ENCODE measurements around the gene HSD17B2.

HSD17B2 gene

DNA sequence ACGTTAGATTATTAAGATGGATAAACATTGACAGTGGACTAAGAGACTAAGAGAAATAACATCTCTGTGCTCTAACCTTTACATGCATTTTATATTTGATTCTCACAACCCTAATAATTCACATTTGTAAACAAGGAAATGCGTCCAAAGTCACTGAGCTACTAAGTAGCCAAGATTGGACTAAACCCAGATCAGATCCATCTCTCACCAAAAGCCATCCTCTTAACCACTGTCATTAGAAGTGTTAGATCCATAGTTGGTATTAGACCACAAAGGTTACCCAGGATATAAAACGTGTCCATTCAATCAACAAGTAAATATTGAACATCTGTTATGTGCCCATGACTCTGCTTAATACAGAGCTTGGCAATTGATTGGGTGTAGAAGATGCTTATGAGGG lies 5.2 kb downstream of the HSD17B2 start:
- H3K79me2 ChIP-seq (ENCODE audit: control insufficient read depth, insufficient read depth, low read length, poor library complexity): no peaks in the 10 kb centered on the region
- no CpG with 5 or more reads among the region's 3 CpGs for whole genome bisulfite sequencing (ENCODE audit: extremely low coverage, insufficient coverage, insufficient read length)
- no peak overlapping the region for H2AFZ ChIP-seq (ENCODE audit: insufficient read depth, low read length, poor library complexity)
- H3K27ac ChIP-seq (ENCODE audit: low read depth, low read length): no peak overlapping the region
- no peak overlapping the region for H3K9ac ChIP-seq (ENCODE audit: low read length)
- H2BK12ac ChIP-seq (ENCODE audit: low read length): no peak overlapping the region
- H3K9me3 ChIP-seq (ENCODE audit: insufficient read depth, low read depth, low read length): no peaks in the 10 kb centered on the region
- H2BK5ac ChIP-seq (ENCODE audit: low read depth, low read length, poor library complexity): no peak overlapping the region
- H3K4me2 ChIP-seq (ENCODE audit: low read length): no peak overlapping the region
- no peaks in the 10 kb centered on the region for H3K79me1 ChIP-seq (ENCODE audit: low read length)
- H3K4me1 ChIP-seq (ENCODE audit: control insufficient read depth in 1 of 2, insufficient read depth in 2 of 2, low read length in 2 of 2): peaks cover 0 to under 1% of the 10 kb centered on the region in 2 experiments
- H3K36me3 ChIP-seq (ENCODE audit: control insufficient read depth in 1 of 2, insufficient read depth in 2 of 2, low read length in 2 of 2): no peaks in the 10 kb centered on the region
- H4K91ac ChIP-seq (ENCODE audit: low read depth, low read length): no peak overlapping the region
- no peak overlapping the region for H4K12ac ChIP-seq (ENCODE audit: low read depth, low read length)
- DNase-seq: no peak
- no peak overlapping the region for H2BK120ac ChIP-seq (ENCODE audit: insufficient read depth, low read length, poor library complexity)
- H3K4me3 ChIP-seq (ENCODE audit: low read depth, low read length): no peak overlapping the region
- no peak overlapping the region for H3K4ac ChIP-seq (ENCODE audit: low read depth, low read length)
- no peak overlapping the region for H2AK5ac ChIP-seq (ENCODE audit: low read length)
- H4K8ac ChIP-seq (ENCODE audit: low read depth, low read length): no peak overlapping the region
- no peak overlapping the region for H3K18ac ChIP-seq (ENCODE audit: low read length)
- no peaks in the 10 kb centered on the region for H3K27me3 ChIP-seq (ENCODE audit: insufficient read depth, low read length)
- no peak overlapping the region for H3K23ac ChIP-seq (ENCODE audit: low read length)
- no peak overlapping the region for H3K14ac ChIP-seq (ENCODE audit: low read length)

DNA sequence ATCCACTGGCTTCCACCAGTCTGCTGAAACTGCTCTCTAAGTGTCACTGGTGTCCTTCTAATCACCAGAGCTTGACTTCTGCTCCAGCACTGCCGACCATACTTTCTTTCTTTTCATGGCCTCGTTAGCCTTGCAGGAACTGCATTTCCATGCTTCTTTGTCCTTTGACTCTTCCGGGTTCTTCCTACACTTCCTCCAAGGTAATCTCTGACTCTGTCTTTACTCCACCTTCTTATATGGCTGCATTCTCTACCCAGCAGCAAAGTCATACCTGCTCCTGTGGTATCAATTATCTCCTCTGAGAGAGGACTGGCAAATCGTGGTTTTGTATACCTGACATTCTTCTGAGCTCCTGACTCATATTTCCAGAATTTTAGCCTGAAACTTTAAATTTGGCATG lies 6.5 kb downstream of the HSD17B2 start:
- Histone ChIP-seq H2AFZ (ENCODE audit: insufficient read depth, low read length, poor library complexity) (no peak overlapping the region), H3K36me3 (ENCODE audit: control insufficient read depth in 1 of 2, insufficient read depth in 2 of 2, low read length in 2 of 2) (no peaks in the 10 kb centered on the region), H4K91ac (ENCODE audit: low read depth, low read length) (no peak overlapping the region), H3K18ac (ENCODE audit: low read length) (no peak overlapping the region), H3K27ac (ENCODE audit: low read depth, low read length) (no peak overlapping the region), H2BK12ac (ENCODE audit: low read length) (no peak overlapping the region), H3K4ac (ENCODE audit: low read depth, low read length) (no peak overlapping the region), H3K27me3 (ENCODE audit: insufficient read depth, low read length) (no peaks in the 10 kb centered on the region), H3K79me1 (ENCODE audit: low read length) (no peaks in the 10 kb centered on the region), H3K4me2 (ENCODE audit: low read length) (no peak overlapping the region), H3K9me3 (ENCODE audit: insufficient read depth, low read depth, low read length) (no peaks in the 10 kb centered on the region), H4K8ac (ENCODE audit: low read depth, low read length) (no peak overlapping the region), H3K4me3 (ENCODE audit: low read depth, low read length) (no peak overlapping the region), H3K9ac (ENCODE audit: low read length) (no peak overlapping the region), H2AK5ac (ENCODE audit: low read length) (no peak overlapping the region), H3K79me2 (ENCODE audit: control insufficient read depth, insufficient read depth, low read length, poor library complexity) (no peaks in the 10 kb centered on the region), H3K4me1 (ENCODE audit: control insufficient read depth in 1 of 2, insufficient read depth in 2 of 2, low read length in 2 of 2) (no peaks in the 10 kb centered on the region), H4K12ac (ENCODE audit: low read depth, low read length) (no peak overlapping the region), H2BK120ac (ENCODE audit: insufficient read depth, low read length, poor library complexity) (no peak overlapping the region), H3K23ac (ENCODE audit: low read length) (no peak overlapping the region), H3K14ac (ENCODE audit: low read length) (no peak overlapping the region), H2BK5ac (ENCODE audit: low read depth, low read length, poor library complexity) (no peak overlapping the region)
- peak; percentile 31 to 66 for DNase-seq
- WGBS (ENCODE audit: extremely low coverage, insufficient coverage, insufficient read length): no CpG with 5 or more reads among the region's 4 CpGs

DNA sequence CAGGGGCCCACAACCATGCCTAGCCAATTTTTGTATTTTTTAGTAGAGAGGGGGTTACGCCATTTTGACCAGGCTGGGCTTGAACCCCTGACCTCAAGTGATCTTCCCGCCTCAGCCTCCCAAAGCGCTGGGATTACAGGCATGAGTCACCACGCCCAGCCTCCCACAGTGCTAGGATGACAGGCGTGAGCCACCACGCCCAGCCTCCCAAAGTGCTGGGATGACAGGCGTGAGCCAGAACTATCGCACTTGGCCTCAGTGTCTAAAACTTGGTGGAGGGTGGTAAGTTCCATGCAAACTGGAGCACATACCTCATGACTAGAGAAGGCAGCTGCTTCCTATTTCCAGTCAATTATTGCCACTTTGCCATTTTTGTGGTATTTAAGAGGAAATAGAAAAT lies 7.1 kb downstream of the HSD17B2 start:
- no peak overlapping the region for H3K18ac ChIP-seq (ENCODE audit: low read length)
- no peak overlapping the region for H4K91ac ChIP-seq (ENCODE audit: low read depth, low read length)
- no peak overlapping the region for H4K12ac ChIP-seq (ENCODE audit: low read depth, low read length)
- no peak overlapping the region for H3K4me2 ChIP-seq (ENCODE audit: low read length)
- H2BK120ac ChIP-seq (ENCODE audit: insufficient read depth, low read length, poor library complexity): no peak overlapping the region
- H3K9me3 ChIP-seq (ENCODE audit: insufficient read depth, low read depth, low read length): no peaks in the 10 kb centered on the region
- WGBS (ENCODE audit: extremely low coverage, insufficient coverage, insufficient read length): no CpG with 5 or more reads among the region's 8 CpGs
- peak; percentile 55 to 58 for DNase-seq
- H3K23ac ChIP-seq (ENCODE audit: low read length): no peak overlapping the region
- no peak overlapping the region for H3K9ac ChIP-seq (ENCODE audit: low read length)
- H3K14ac ChIP-seq (ENCODE audit: low read length): no peak overlapping the region
- no peak overlapping the region for H4K8ac ChIP-seq (ENCODE audit: low read depth, low read length)
- no peak overlapping the region for H2BK12ac ChIP-seq (ENCODE audit: low read length)
- no peaks in the 10 kb centered on the region for H3K79me1 ChIP-seq (ENCODE audit: low read length)
- no peaks in the 10 kb centered on the region for H3K27me3 ChIP-seq (ENCODE audit: insufficient read depth, low read length)
- H3K4ac ChIP-seq (ENCODE audit: low read depth, low read length): no peak overlapping the region
- no peaks in the 10 kb centered on the region for H3K4me1 ChIP-seq (ENCODE audit: control insufficient read depth in 1 of 2, insufficient read depth in 2 of 2, low read length in 2 of 2)
- H3K27ac ChIP-seq (ENCODE audit: low read depth, low read length): no peak overlapping the region
- no peak overlapping the region for H3K4me3 ChIP-seq (ENCODE audit: low read depth, low read length)
- no peaks in the 10 kb centered on the region for H3K36me3 ChIP-seq (ENCODE audit: control insufficient read depth in 1 of 2, insufficient read depth in 2 of 2, low read length in 2 of 2)
- no peak overlapping the region for H2AK5ac ChIP-seq (ENCODE audit: low read length)
- H2BK5ac ChIP-seq (ENCODE audit: low read depth, low read length, poor library complexity): no peak overlapping the region
- H3K79me2 ChIP-seq (ENCODE audit: control insufficient read depth, insufficient read depth, low read length, poor library complexity): no peaks in the 10 kb centered on the region
- H2AFZ ChIP-seq (ENCODE audit: insufficient read depth, low read length, poor library complexity): no peak overlapping the region

DNA sequence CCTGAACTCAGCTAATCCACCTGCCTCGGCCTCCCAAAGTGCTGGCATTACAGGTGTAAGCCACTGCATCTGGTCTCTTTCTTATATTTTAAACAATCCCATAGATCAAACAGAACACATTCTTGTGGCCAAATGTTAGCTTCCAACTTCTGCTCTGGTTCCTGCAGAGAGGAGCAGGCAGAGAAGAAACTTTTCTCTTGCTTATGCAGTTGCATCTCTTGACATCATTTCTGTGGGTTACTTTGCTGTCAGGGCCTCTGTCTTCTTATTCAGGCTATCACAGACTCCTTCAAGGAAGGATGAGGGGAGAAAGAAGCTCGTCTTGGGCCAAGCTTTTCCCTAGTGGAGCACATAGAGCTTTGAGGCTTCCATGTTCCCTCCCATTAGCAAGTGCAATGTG lies 7.8 kb downstream of the HSD17B2 start:
- no peak overlapping the region for H4K91ac ChIP-seq (ENCODE audit: low read depth, low read length)
- no peak overlapping the region for H2AFZ ChIP-seq (ENCODE audit: insufficient read depth, low read length, poor library complexity)
- no peaks in the 10 kb centered on the region for H3K27me3 ChIP-seq (ENCODE audit: insufficient read depth, low read length)
- WGBS (ENCODE audit: extremely low coverage, insufficient coverage, insufficient read length): no CpG with 5 or more reads among the region's 2 CpGs
- H3K79me1 ChIP-seq (ENCODE audit: low read length): no peaks in the 10 kb centered on the region
- no peak overlapping the region for H3K23ac ChIP-seq (ENCODE audit: low read length)
- no peaks in the 10 kb centered on the region for H3K79me2 ChIP-seq (ENCODE audit: control insufficient read depth, insufficient read depth, low read length, poor library complexity)
- H2BK5ac ChIP-seq (ENCODE audit: low read depth, low read length, poor library complexity): no peak overlapping the region
- H3K4me2 ChIP-seq (ENCODE audit: low read length): no peak overlapping the region
- H2BK12ac ChIP-seq (ENCODE audit: low read length): no peak overlapping the region
- H3K4ac ChIP-seq (ENCODE audit: low read depth, low read length): no peak overlapping the region
- no peaks in the 10 kb centered on the region for H3K4me1 ChIP-seq (ENCODE audit: control insufficient read depth in 1 of 2, insufficient read depth in 2 of 2, low read length in 2 of 2)
- no peaks in the 10 kb centered on the region for H3K9me3 ChIP-seq (ENCODE audit: insufficient read depth, low read depth, low read length)
- no peak overlapping the region for H3K14ac ChIP-seq (ENCODE audit: low read length)
- H4K8ac ChIP-seq (ENCODE audit: low read depth, low read length): no peak overlapping the region
- no peak overlapping the region for H2AK5ac ChIP-seq (ENCODE audit: low read length)
- no peak overlapping the region for H4K12ac ChIP-seq (ENCODE audit: low read depth, low read length)
- no peak overlapping the region for H3K18ac ChIP-seq (ENCODE audit: low read length)
- H3K9ac ChIP-seq (ENCODE audit: low read length): no peak overlapping the region
- H2BK120ac ChIP-seq (ENCODE audit: insufficient read depth, low read length, poor library complexity): no peak overlapping the region
- DNase-seq: no peak
- H3K4me3 ChIP-seq (ENCODE audit: low read depth, low read length): no peak overlapping the region
- H3K36me3 ChIP-seq (ENCODE audit: control insufficient read depth in 1 of 2, insufficient read depth in 2 of 2, low read length in 2 of 2): no peaks in the 10 kb centered on the region
- H3K27ac ChIP-seq (ENCODE audit: low read depth, low read length): no peak overlapping the region
